Activated gamma-delta T cell (primary cell): Measurements from ENCODE around the gene APOE.
"Not testable (repeated sequence)": the region's sequence is repeated elsewhere in the genome, so short reads cannot be mapped to it uniquely, and the experiment has no call there.

ENCODE experiments used
- DNase-seq: peaks from one replicate; lab custom pipeline; 2025; lab: John Stamatoyannopoulos, UW

The APOE gene

GRCh38 chr19:44884566-44884965 lies 21.0 kb upstream of the APOE start:
- no peak for DNase-seq

- DNase-seq, result no peak
Measured at GRCh38 chr19:44886141-44886540, 19.5 kb upstream of the APOE start.

- DNase-seq, result no peak
Measured at GRCh38 chr19:44887648-44888047, 17.9 kb upstream of the APOE start.

- DNase-seq, result not testable (repeated sequence)
Measured at GRCh38 chr19:44888335-44888734, 17.3 kb upstream of the APOE start.

- DNase-seq, result no peak
Measured at GRCh38 chr19:44889830-44890365, 15.7 kb upstream of the APOE start.

- peak; percentile 98 for DNase-seq
Measured at GRCh38 chr19:44890366-44891015, 15.1 kb upstream of the APOE start.

GRCh38 chr19:44891016-44891882 lies 14.3 kb upstream of the APOE start, which contains the start of gene TOMM40:
Gene TOMM40, plus strand, starts transcription at chr19:44891254. Its CDS starts 162 bp downstream, at chr19:44891416.
- no peak for DNase-seq

- DNase-seq, result no peak
Measured at GRCh38 chr19:44892932-44893331, 12.7 kb upstream of the APOE start.

- no peak for DNase-seq
Measured at GRCh38 chr19:44893332-44894051, 12.1 kb upstream of the APOE start.

GRCh38 chr19:44894052-44894400 lies 11.6 kb upstream of the APOE start:
- no peak for DNase-seq

- no peak for DNase-seq
Measured at GRCh38 chr19:44894946-44895345, 10.7 kb upstream of the APOE start.

- no peak for DNase-seq
Measured at GRCh38 chr19:44897835-44898234, 7.8 kb upstream of the APOE start.

- DNase-seq, result no peak
Measured at GRCh38 chr19:44900328-44901244, 5.0 kb upstream of the APOE start.

GRCh38 chr19:44903216-44903601 lies 2.4 kb upstream of the APOE start:
- no peak for DNase-seq

GRCh38 chr19:44903602-44904425 lies 1.8 kb upstream of the APOE start:
- peak; percentile 56 for DNase-seq

GRCh38 chr19:44904426-44904994 lies 1.1 kb upstream of the APOE start:
- DNase-seq, result no peak

GRCh38 chr19:44907613-44908012 lies 2.0 kb downstream of the APOE start:
- DNase-seq, result no peak

- DNase-seq, result no peak
Measured at GRCh38 chr19:44908074-44908835, 2.7 kb downstream of the APOE start.

GRCh38 chr19:44908836-44909261 lies 3.3 kb downstream of the APOE start:
- DNase-seq, result no peak
